Caco-2 (cell line): Measurements from ENCODE around the gene DRAM2. TPM values are rescaled to one million over a fixed set of nuclear protein-coding genes. Genes with fewer than 3 reads are reported as not detected.

Experiments
- BruUV-seq: library from RNA; stranded (reverse); fragments of 400-500 nt; replicated peaks from 2 replicates; lab custom pipeline; 2021; lab: Mats Ljungman, UMichigan
- CTCF ChIA-PET: fragments of 300-600 bp; sonication (Branson Sonifier 250); formaldehyde crosslinking; loops from one replicate; lab custom pipeline; 2022; ENCODE audit warnings: antibody characterized with exemption; lab: Charles Lee
- POLR2A ChIA-PET: fragments of 300-600 bp; sonication (Branson Sonifier 250); formaldehyde crosslinking; loops from one replicate; lab custom pipeline; 2022; ENCODE audit warnings: antibody characterized with exemption; lab: Charles Lee
- DNase-seq, 2 experiments: peaks; one replicate each; pipeline versions ENCODE4 v3.0.0 to v3.0.0-alpha.2; 2020 to 2022
- H3K27me3 ChIP-seq: replicated peaks from 2 replicates; pipeline ENCODE4 v1.6.0; 2011; ENCODE audit warnings: low read length; ENCODE audit not compliant: control insufficient read depth, insufficient read depth
- H3K36me3 ChIP-seq: 2 replicates; pipeline ENCODE4 v1.5.1; 2011; ENCODE audit warnings: low read length; ENCODE audit not compliant: control insufficient read depth, insufficient read depth
- H3K4me1 ChIP-seq: fragments of 250-450 bp; sonication (Bioruptor Pico); 2 replicates; pipeline ENCODE4 v1.5.1; 2020; ENCODE audit warnings: mild to moderate bottlenecking
- H3K4me3 ChIP-seq: 2 replicates; pipeline ENCODE4 v1.5.1; 2011; ENCODE audit warnings: low read depth, mild to moderate bottlenecking, control low read depth, low read length
- H3K9me3 ChIP-seq: fragments of 250-450 bp; sonication (Bioruptor Pico); 2 replicates; pipeline ENCODE4 v1.5.1; 2020; ENCODE audit warnings: mild to moderate bottlenecking, moderate library complexity
- H3K27ac Mint-ChIP-seq: one replicate; pipeline ENCODE4 v1.8.0; 2022; ENCODE audit warnings: mixed read lengths; ENCODE audit not compliant: unreplicated experiment
- H3K27me3 Mint-ChIP-seq: one replicate; pipeline ENCODE4 v1.8.0; 2022; ENCODE audit warnings: mixed read lengths; ENCODE audit not compliant: insufficient read depth, unreplicated experiment
- H3K36me3 Mint-ChIP-seq: one replicate; pipeline ENCODE4 v1.8.0; 2022; ENCODE audit warnings: mild to moderate bottlenecking, mixed read lengths; ENCODE audit not compliant: insufficient read depth, unreplicated experiment
- H3K4me1 Mint-ChIP-seq: one replicate; pipeline ENCODE4 v1.8.0; 2022; ENCODE audit warnings: low read depth, mixed read lengths; ENCODE audit not compliant: unreplicated experiment
- H3K4me3 Mint-ChIP-seq: one replicate; pipeline ENCODE4 v1.8.0; 2022; ENCODE audit warnings: mild to moderate bottlenecking, moderate library complexity, mixed read lengths; ENCODE audit not compliant: unreplicated experiment
- H3K9me3 Mint-ChIP-seq: one replicate; pipeline ENCODE4 v1.8.0; 2022; ENCODE audit warnings: mixed read lengths; ENCODE audit not compliant: unreplicated experiment
- intact Hi-C: fragments of 100-400 bp; cut with micrococcal nuclease; formaldehyde crosslinking; loops from one replicate; pipeline ENCODE4 v1.10.0; 2022; ENCODE audit not compliant: unreplicated experiment
- total RNA-seq: library from RNA; stranded (reverse); gene quantifications from 2 replicates; pipeline ENCODE4 v1.2.3, GENCODE V29; 2022
- TF ChIP-seq, protein P1 (sequence below), 2 experiments: fragments of 200-600 bp in 1 of 2; IDR thresholded peaks; 1 replicate in 1 of 2; 2 replicates in 1 of 2; pipeline versions ENCODE4 v1.5.1 to v1.8.0; 2011 to 2022; ENCODE audit warnings: antibody characterized with exemption in 1 of 2, control low read depth in 1 of 2, inconsistent platforms in 1 of 2, low read depth in 1 of 2, low read length in 1 of 2, mild to moderate bottlenecking in 1 of 2, moderate library complexity in 1 of 2; ENCODE audit not compliant: insufficient read depth in 1 of 2, severe bottlenecking in 1 of 2, unreplicated experiment in 1 of 2

DRAM2 gene
- total RNA-seq, 1 experiment from 2014 or later, result 29.0 TPM

DNA sequence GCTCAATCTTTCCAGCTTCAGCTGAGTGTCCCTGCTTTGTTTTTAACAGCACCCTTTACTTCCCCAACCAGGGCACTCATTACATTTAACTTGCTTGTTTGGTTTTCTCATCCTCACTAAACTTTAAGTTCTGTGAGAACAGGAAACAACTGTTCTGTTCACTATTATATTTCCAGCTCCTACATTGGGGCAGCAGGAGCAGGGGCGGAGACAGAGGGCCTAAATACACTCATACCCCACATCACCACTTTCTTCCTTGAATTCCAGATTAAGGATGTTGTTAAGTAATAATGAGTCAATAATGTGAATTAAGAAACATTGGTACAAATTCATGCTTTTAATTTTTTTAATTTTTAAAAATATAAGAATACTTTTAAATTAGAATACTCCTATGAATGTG, 6.0 kb downstream of the DRAM2 start:
- ChIA-PET CTCF (no interaction called here), POLR2A (no interaction called here)
- Mint-ChIP-seq H3K4me3 (no peak overlapping the region), H3K9me3 (no peaks in the 10 kb centered on the region), H3K27ac (no peak overlapping the region), H3K4me1 (no peaks in the 10 kb centered on the region), H3K27me3 (no peaks in the 10 kb centered on the region), H3K36me3 (peaks cover 13% of the 10 kb centered on the region)
- Histone ChIP-seq H3K4me1 (no peaks in the 10 kb centered on the region), H3K27me3 (no peaks in the 10 kb centered on the region), H3K4me3 (no peak overlapping the region), H3K9me3 (no peaks in the 10 kb centered on the region), H3K36me3 (no peaks in the 10 kb centered on the region)
- TF ChIP-seq, protein P1, sequence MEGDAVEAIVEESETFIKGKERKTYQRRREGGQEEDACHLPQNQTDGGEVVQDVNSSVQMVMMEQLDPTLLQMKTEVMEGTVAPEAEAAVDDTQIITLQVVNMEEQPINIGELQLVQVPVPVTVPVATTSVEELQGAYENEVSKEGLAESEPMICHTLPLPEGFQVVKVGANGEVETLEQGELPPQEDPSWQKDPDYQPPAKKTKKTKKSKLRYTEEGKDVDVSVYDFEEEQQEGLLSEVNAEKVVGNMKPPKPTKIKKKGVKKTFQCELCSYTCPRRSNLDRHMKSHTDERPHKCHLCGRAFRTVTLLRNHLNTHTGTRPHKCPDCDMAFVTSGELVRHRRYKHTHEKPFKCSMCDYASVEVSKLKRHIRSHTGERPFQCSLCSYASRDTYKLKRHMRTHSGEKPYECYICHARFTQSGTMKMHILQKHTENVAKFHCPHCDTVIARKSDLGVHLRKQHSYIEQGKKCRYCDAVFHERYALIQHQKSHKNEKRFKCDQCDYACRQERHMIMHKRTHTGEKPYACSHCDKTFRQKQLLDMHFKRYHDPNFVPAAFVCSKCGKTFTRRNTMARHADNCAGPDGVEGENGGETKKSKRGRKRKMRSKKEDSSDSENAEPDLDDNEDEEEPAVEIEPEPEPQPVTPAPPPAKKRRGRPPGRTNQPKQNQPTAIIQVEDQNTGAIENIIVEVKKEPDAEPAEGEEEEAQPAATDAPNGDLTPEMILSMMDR (IDR thresholded peaks at IDR 0.05; ENCODE audit: insufficient read depth in 1 of 2, low read depth in 1 of 2, low read length in 1 of 2, severe bottlenecking in 1 of 2, unreplicated experiment in 1 of 2), result no peak
- no TSS peak for BruUV-seq
- DNase-seq, result no peak
- intact Hi-C loops, result no loop called here

GRCh38 chr1:111131693-111132092, 8.2 kb downstream of the DRAM2 start:
- TF ChIP-seq, protein P1 (IDR thresholded peaks at IDR 0.05; ENCODE audit: insufficient read depth in 1 of 2, low read depth in 1 of 2, low read length in 1 of 2, severe bottlenecking in 1 of 2, unreplicated experiment in 1 of 2), result no peak
- intact Hi-C loops, result no loop called here
- POLR2A ChIA-PET, result no interaction called here
- CTCF ChIA-PET, result no interaction called here
- Mint-ChIP-seq H3K27me3 (no peaks in the 10 kb centered on the region), H3K27ac (no peak overlapping the region), H3K9me3 (no peaks in the 10 kb centered on the region), H3K4me3 (no peak overlapping the region), H3K4me1 (no peaks in the 10 kb centered on the region), H3K36me3 (peaks cover 15% of the 10 kb centered on the region)
- Histone ChIP-seq H3K27me3 (no peaks in the 10 kb centered on the region), H3K4me1 (no peaks in the 10 kb centered on the region), H3K9me3 (no peaks in the 10 kb centered on the region), H3K36me3 (no peaks in the 10 kb centered on the region), H3K4me3 (no peak overlapping the region)
- BruUV-seq, result no TSS peak
- no peak for DNase-seq

DNA sequence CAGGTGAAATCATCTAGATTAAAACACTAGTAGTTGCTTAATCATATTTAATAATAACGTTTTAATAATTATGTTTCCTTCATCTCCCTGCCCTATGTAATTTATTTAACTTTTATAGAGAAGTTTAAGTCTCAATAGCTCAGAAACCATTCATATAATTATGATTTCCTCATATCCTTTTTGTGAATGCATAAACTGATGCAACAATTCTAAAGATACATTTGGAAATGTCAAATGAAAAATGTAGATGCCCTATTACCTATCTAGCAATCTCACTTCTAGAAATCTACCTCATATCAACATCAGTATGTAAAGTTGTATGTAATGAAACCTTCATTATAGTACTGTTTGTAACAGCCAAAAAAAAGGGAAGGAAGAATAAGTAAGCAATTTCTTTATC, 10.5 kb downstream of the DRAM2 start:
- Mint-ChIP-seq H3K4me3 (no peak overlapping the region), H3K9me3 (no peaks in the 10 kb centered on the region), H3K36me3 (peaks cover 4% of the 10 kb centered on the region), H3K4me1 (no peaks in the 10 kb centered on the region), H3K27ac (no peak overlapping the region), H3K27me3 (no peaks in the 10 kb centered on the region)
- Histone ChIP-seq H3K4me3 (no peak overlapping the region), H3K27me3 (no peaks in the 10 kb centered on the region), H3K36me3 (no peaks in the 10 kb centered on the region; the same call in 1 of the 2 replicates), H3K9me3 (no peaks in the 10 kb centered on the region), H3K4me1 (no peaks in the 10 kb centered on the region)
- ChIA-PET POLR2A (no interaction called here), CTCF (no interaction called here)
- TF ChIP-seq, protein P1 (IDR thresholded peaks at IDR 0.05; ENCODE audit: insufficient read depth in 1 of 2, low read depth in 1 of 2, low read length in 1 of 2, severe bottlenecking in 1 of 2, unreplicated experiment in 1 of 2), result no peak
- intact Hi-C loops, result no loop called here
- no TSS peak for BruUV-seq
- DNase-seq, result no peak
